NCI-H526 treated with DMSO at 0.1 percent for 48 hours (cell line): ENCODE data around the gene ZKSCAN1.

Source experiments
- DNase-seq: peaks from one replicate; lab custom pipeline; 2025; lab: John Stamatoyannopoulos, UW

ZKSCAN1 gene

DNA sequence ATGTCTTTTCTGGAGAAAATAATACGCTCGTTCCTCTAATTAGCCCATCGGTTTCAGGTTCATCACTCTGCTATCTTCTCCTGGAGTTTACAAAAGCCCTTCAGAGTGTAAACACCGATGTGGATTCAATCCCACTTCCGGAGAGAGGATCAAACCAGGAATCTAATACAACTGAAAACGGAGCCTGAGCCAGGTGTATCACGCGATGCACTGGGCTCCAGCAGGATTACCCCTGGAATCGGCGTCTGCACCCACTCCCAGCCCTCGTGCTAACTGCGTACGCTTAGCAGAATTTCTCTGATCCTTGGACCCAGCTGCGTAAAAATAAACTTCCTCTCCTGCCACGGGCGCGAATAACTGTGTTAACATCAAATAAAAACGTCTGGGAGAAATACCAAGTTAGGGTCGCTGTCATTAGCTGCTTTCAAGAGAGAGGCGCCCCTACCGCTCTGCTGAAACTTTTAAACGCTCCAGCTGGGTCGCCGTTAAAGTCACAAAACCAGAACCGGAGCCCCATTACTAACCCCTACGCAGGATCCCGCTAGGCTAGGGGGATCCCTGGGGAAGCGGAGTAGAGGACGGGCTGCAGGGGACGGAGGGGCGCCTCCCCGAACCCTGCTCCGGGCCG, 65.6 kb downstream of the ZKSCAN1 start:
- no peak for DNase-seq

DNA sequence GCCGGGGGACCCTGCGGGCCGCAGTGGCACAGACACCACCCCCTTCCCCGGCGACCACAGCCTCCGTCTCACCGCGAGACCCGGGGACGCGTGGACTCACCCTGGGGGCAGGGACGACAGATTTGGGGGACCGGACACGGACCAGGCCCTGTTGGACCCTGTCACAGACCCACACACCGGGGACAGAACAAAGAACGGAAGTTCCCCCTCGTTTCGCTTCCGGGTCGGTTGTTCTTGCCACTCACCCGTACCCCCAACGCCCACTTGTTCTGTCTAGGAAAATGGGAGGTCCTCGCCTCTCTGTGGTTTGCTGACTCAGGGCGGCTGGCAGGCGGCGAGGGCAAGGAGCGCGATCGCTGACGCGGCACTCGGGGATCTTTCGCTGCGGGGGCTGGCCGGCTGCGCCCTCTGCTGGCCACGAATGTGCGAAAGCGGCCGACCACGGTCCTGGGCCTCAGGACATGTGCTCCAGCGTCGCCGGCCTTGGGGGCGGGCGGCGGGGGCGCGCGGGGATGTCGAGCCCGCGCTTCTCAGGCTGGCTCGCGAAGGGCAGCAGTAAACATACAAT, 66.2 kb downstream of the ZKSCAN1 start, which contains the start of gene ZNF3:
ZNF3 (minus strand) TSS at position 189 of the 568 bp plus-strand sequence. CDS start 4,366 bp downstream, outside the sequence.
- DNase-seq = peak; percentile 97

- no peak for DNase-seq
These were observed 67.6 kb downstream of the ZKSCAN1 start for GRCh38 chr7:100082978-100083377.

DNA sequence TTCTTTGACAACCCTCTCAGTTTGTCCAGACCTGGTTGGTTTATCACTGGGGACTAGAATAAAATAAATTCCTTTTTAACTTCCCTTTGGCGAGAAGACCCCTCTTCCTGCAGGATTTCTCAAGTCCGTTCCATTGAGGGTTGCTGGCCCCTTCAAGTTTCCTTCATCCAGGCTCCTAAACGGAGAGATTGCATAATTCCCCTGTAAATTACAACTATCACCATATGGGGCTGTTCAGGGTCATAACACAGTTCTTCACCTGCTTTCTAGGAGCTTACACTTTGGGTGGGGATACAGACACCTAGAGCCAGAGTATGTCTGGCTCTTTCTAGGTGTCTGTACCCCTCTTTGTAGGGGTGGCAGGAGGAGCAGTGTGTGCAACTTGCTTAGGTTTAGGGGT, 70.1 kb downstream of the ZKSCAN1 start:
- no peak for DNase-seq

GRCh38 chr7:100087055-100087750, 71.8 kb downstream of the ZKSCAN1 start:
- no peak for DNase-seq

DNA sequence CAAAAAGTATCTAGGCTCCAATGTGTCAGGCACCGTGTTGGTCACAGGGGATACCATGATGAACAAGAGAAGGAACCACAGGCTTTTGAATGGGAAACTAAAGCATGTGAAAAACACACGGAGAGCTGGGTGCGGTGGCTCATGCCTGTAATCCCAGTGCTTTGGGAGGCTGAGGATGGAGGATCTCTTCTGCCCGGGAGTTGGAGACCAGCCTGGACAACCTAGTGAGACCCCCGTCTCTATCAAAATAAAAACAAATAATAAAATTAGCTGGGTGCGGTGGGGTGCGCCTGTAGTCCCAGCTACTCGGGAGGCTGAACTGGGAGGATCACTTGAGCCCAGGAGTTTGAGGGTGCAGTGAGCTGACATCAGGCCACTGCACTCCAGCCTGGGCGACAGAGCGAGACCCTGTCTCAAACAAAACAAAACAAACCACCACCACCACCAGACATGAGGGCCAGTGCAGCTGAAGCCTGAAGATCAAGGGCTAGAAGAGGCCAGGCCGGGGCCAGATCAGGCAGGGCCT, 72.8 kb downstream of the ZKSCAN1 start:
- no peak for DNase-seq

DNA sequence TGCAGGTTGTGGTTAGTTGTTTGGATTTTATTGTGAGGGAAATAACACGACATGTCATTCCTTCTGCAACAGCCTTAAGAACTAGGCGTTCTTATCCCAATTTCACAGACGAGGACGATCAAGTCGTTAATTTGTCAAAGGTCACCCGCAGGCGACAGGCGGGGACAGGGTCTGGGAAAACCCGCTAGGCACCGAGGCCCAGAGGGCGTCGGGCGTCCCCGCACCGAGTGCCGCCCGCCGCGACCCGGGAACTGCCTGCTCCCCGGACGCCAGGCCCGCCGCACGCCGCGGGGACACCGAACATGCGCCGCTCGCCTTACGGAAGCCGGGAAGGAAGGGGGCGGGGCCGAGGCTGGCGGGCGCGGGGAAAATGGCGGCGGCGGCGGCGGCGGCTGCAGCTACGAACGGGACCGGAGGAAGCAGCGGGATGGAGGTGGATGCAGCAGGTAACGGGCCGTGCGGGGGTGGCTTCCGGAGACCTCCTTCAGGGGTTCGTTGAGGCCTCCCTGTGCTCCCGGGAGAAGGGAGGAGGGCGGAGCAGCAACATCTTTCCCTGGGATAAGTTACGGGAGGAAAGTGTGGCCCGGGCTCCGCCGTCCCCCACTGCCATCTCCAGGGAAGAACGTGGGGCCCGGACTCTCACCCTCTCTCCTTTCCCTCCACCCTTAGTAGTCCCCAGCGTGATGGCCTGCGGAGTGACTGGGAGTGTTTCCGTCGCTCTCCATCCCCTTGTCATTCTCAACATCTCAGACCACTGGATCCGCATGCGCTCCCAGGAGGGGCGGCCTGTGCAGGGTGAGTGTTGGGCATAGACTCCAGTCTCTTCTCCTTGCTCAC, 73.4 kb downstream of the ZKSCAN1 start, which contains the start of gene COPS6:
COPS6 (plus strand) TSS at position 349 of the 837 bp plus-strand sequence; CDS start at position 371, 22 bp downstream.
- DNase-seq = peak; percentile 54

GRCh38 chr7:100089458-100090196, 74.2 kb downstream of the ZKSCAN1 start:
- DNase-seq = no peak

- DNase-seq = no peak
These were observed 75.4 kb downstream of the ZKSCAN1 start for GRCh38 chr7:100090527-100091410.
